ENCODE measurements around the gene ROR1.

The ROR1 gene

DNA sequence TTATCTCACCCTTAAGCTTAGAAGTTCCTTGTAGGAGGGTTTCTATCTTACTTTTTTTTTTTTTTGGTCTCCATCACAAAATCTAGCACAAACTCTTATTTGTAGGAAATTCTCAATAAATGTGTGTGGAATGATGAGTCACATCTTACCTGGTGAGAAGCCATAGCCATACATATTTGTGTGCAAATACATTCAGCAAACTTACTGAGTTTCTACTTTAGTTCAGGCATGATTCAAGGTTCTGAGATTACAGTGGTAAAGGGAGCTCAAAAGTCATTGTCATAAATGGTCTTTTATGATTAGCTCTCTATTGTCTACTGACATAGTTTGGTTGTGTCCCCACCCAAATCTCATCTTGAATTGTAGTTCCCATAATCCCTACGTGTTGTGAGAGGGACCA lies 236.5 kb downstream of the ROR1 start:
- H3K4me3 ChIP-seq (ENCODE audit: extremely low read depth, insufficient read depth, low read length, poor library complexity, severe bottlenecking), result no peak overlapping the region
- no peak overlapping the region for H3K27ac ChIP-seq (ENCODE audit: low read depth, low read length, severe bottlenecking)
- WGBS, 2 experiments (ENCODE audit: insufficient coverage in 2 of 2), result no CpG with 5 or more reads among the region's 1 CpG

DNA sequence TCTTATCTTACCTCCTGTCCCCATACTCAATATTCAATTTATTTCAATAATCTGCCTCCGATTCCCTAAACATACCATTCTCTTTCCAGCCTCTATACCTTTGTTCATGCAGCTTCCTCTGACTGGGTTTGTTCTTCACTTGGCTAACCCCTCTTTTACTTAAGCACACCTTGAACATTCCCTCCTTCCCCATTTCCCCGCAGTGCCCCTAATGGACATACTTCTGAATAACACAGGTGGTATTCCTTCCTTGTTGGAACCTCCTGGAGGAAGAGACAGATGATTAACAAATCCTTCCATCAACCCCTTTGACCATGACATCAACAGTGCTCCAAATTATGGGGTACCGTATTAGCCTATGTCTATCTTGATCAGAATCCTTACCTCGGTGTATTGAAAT lies 239.6 kb downstream of the ROR1 start:
- Histone ChIP-seq H3K9me3 (ENCODE audit: control insufficient read depth, low read length) (no peaks in the 10 kb centered on the region), H3K27ac (ENCODE audit: low read depth, low read length, severe bottlenecking) (no peak overlapping the region)
- 71 to 79% methylated on average over 2 to 4 of the region's 4 CpGs for WGBS, 2 experiments (ENCODE audit: insufficient coverage in 2 of 2)

More for the DNA sequence above, 236.5 kb downstream of the ROR1 start:
- no peaks in the 10 kb centered on the region for H3K9me3 ChIP-seq (ENCODE audit: control insufficient read depth, low read length)
- peaks cover 13% of the 10 kb centered on the region for H3K36me3 ChIP-seq (ENCODE audit: control insufficient read depth, insufficient read depth, low read length)
- H3K4me1 ChIP-seq (ENCODE audit: control insufficient read depth, insufficient read depth, low read length, poor library complexity, severe bottlenecking), result peaks cover 16% of the 10 kb centered on the region

DNA sequence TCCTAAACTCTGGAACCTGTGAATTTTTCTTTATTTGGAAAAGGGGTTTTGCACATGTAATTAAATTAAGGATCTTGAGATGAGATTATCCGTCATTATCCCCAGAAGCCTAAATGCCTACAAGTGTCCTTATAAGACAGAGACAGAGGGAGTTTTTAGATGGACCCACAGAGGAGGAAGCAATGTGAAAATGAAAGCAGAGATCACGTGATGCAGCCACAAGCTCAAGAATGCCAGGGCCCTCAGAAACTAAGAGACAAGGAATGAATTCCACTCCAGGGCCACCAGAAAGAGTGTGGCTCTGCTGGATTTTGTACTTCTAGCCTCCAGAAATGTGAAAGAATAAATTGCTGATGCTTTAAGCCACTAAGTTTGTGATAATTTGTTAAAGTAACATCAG lies 246.0 kb downstream of the ROR1 start:
- H3K4me1 ChIP-seq (ENCODE audit: control insufficient read depth, insufficient read depth, low read length, poor library complexity, severe bottlenecking), result peaks cover 6% of the 10 kb centered on the region
- 56 to 90% methylated on average over 1 to 2 of the region's 2 CpGs for WGBS, 2 experiments (ENCODE audit: insufficient coverage in 2 of 2)
- no peak overlapping the region for H3K4me3 ChIP-seq (ENCODE audit: extremely low read depth, insufficient read depth, low read length, poor library complexity, severe bottlenecking)
- peak overlapping the region; percentile 10 for H3K27ac ChIP-seq (ENCODE audit: low read depth, low read length, severe bottlenecking)
- no peaks in the 10 kb centered on the region for H3K9me3 ChIP-seq (ENCODE audit: control insufficient read depth, low read length)
- H3K36me3 ChIP-seq (ENCODE audit: control insufficient read depth, insufficient read depth, low read length), result peaks cover 9% of the 10 kb centered on the region

More for the DNA sequence above, 239.6 kb downstream of the ROR1 start:
- Histone ChIP-seq H3K4me1 (ENCODE audit: control insufficient read depth, insufficient read depth, low read length, poor library complexity, severe bottlenecking) (no peaks in the 10 kb centered on the region), H3K36me3 (ENCODE audit: control insufficient read depth, insufficient read depth, low read length) (peaks cover 21% of the 10 kb centered on the region), H3K4me3 (ENCODE audit: extremely low read depth, insufficient read depth, low read length, poor library complexity, severe bottlenecking) (no peak overlapping the region)

DNA sequence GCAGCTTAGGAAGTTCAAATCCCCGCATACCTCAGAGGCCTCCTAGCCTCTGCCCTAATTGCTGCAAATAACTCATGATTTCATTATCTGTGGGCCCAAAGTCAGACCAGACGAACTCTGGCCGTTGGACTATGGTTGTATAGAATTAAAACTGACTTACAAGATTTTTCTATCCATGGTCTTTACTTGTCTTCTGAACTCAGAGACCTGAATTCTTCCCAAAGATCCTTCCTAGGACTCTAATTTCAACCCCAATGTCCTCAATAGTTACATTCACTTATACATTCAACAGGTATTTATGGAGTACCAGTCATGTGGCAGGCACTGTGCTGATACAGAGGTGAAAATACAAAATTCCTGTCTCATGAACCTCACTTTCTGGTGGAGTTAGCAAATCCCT lies 247.2 kb downstream of the ROR1 start:
- Histone ChIP-seq H3K4me1 (ENCODE audit: control insufficient read depth, insufficient read depth, low read length, poor library complexity, severe bottlenecking) (peaks cover 6% of the 10 kb centered on the region), H3K27ac (ENCODE audit: low read depth, low read length, severe bottlenecking) (no peak overlapping the region), H3K36me3 (ENCODE audit: control insufficient read depth, insufficient read depth, low read length) (peaks cover 3% of the 10 kb centered on the region), H3K9me3 (ENCODE audit: control insufficient read depth, low read length) (no peaks in the 10 kb centered on the region), H3K4me3 (ENCODE audit: extremely low read depth, insufficient read depth, low read length, poor library complexity, severe bottlenecking) (no peak overlapping the region)
- no CpG with 5 or more reads among the region's 3 CpGs for WGBS, 2 experiments (ENCODE audit: insufficient coverage in 2 of 2)

DNA sequence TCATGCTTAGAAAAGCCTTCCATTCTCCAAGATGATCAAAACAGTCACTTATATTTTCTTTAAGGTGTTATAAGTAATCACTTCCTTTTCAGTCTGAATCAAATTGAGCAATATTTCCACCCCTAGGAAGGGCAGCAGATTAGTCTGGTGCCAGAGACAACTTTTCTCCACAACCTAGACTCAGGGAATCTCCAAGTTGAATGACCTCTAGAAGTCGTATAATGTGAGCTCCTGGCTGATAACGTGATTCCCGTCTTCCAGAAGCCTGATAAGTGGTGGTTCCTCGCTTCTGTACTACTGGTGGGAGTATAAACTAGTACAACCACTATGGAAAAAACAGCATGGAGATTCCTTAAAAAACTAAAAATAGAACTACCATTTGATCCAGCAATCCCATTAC lies 251.2 kb downstream of the ROR1 start:
- Histone ChIP-seq H3K4me3 (ENCODE audit: extremely low read depth, insufficient read depth, low read length, poor library complexity, severe bottlenecking) (no peak overlapping the region), H3K36me3 (ENCODE audit: control insufficient read depth, insufficient read depth, low read length) (no peaks in the 10 kb centered on the region), H3K9me3 (ENCODE audit: control insufficient read depth, low read length) (no peaks in the 10 kb centered on the region), H3K27ac (ENCODE audit: low read depth, low read length, severe bottlenecking) (no peak overlapping the region), H3K4me1 (ENCODE audit: control insufficient read depth, insufficient read depth, low read length, poor library complexity, severe bottlenecking) (peaks cover under 1% of the 10 kb centered on the region)
- WGBS, 2 experiments (ENCODE audit: insufficient coverage in 2 of 2), result 90% methylated on average over 2 of the region's 4 CpGs; no CpG with 5 or more reads in 1 of the 2 experiments

DNA sequence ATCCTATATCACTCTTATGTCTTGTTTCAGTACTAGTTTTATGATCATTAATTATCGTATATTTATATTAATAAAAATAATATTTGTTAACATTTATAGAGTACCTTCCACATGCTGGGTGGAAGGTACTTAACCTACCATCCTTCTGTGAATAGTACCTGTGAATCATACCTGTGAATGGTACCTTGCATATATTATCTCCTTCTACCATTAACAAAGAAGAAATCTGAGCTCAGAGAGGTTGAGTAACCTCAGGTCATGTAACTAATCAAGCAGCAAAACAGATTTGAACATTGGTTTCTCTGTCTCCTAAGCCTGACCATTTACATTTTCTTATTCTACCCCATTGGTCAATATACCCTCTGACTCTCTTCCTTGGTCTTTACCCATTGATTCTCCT lies 255.2 kb downstream of the ROR1 start:
- Histone ChIP-seq H3K4me3 (ENCODE audit: extremely low read depth, insufficient read depth, low read length, poor library complexity, severe bottlenecking) (no peak overlapping the region), H3K36me3 (ENCODE audit: control insufficient read depth, insufficient read depth, low read length) (no peaks in the 10 kb centered on the region), H3K4me1 (ENCODE audit: control insufficient read depth, insufficient read depth, low read length, poor library complexity, severe bottlenecking) (peaks cover 5% of the 10 kb centered on the region), H3K9me3 (ENCODE audit: control insufficient read depth, low read length) (no peaks in the 10 kb centered on the region), H3K27ac (ENCODE audit: low read depth, low read length, severe bottlenecking) (no peak overlapping the region)
- no CpG with 5 or more reads among the region's 1 CpG for WGBS, 2 experiments (ENCODE audit: insufficient coverage in 2 of 2)

DNA sequence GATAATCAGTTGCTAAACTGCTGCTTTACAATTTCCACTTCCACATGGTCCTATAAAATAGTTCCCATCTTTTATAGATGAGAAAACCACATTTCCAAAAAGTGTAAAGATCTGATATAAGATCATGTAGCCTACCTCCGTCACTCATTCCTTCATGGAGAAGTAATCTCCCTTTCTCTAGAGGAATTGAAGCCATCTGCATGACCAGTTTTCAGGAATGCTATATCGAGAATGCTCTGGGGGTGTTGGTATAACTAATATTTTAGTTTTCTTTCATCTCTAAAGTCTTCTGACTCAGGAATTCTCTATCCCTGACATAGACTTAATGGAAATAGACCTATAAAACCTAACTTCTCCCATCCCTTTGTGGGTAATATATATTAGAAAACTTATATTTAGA lies 256.6 kb downstream of the ROR1 start:
- H3K27ac ChIP-seq (ENCODE audit: low read depth, low read length, severe bottlenecking), result no peak overlapping the region
- no peaks in the 10 kb centered on the region for H3K9me3 ChIP-seq (ENCODE audit: control insufficient read depth, low read length)
- H3K4me3 ChIP-seq (ENCODE audit: extremely low read depth, insufficient read depth, low read length, poor library complexity, severe bottlenecking), result no peak overlapping the region
- no peaks in the 10 kb centered on the region for H3K36me3 ChIP-seq (ENCODE audit: control insufficient read depth, insufficient read depth, low read length)
- H3K4me1 ChIP-seq (ENCODE audit: control insufficient read depth, insufficient read depth, low read length, poor library complexity, severe bottlenecking), result peaks cover 5% of the 10 kb centered on the region
- WGBS, 2 experiments (ENCODE audit: insufficient coverage in 2 of 2), result no CpG with 5 or more reads among the region's 2 CpGs

DNA sequence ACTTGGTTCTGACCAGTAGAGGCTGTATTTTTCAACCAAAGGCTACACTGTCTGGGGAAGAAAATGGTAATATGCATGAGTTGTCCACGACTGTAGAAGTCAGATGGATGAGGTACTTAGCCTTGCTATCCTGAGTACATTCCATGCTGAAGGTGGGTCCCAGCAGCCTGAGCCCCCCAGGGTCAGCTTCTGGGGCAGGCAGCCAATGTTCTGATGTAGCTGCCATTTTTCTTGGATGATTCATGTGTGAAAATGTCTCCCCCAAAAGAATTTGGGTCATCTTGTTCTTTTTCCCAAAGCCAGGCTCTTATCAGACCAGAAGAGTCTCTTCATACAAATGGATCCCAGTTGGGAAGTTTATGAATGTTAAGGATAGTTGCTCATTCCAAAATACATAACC lies 257.4 kb downstream of the ROR1 start:
- 71 to 75% methylated on average over 1 of the region's 1 CpG for WGBS, 2 experiments (ENCODE audit: insufficient coverage in 2 of 2)
- H3K4me1 ChIP-seq (ENCODE audit: control insufficient read depth, insufficient read depth, low read length, poor library complexity, severe bottlenecking), result peaks cover 5% of the 10 kb centered on the region
- H3K27ac ChIP-seq (ENCODE audit: low read depth, low read length, severe bottlenecking), result no peak overlapping the region
- no peaks in the 10 kb centered on the region for H3K36me3 ChIP-seq (ENCODE audit: control insufficient read depth, insufficient read depth, low read length)
- H3K4me3 ChIP-seq (ENCODE audit: extremely low read depth, insufficient read depth, low read length, poor library complexity, severe bottlenecking), result no peak overlapping the region
- no peaks in the 10 kb centered on the region for H3K9me3 ChIP-seq (ENCODE audit: control insufficient read depth, low read length)

DNA sequence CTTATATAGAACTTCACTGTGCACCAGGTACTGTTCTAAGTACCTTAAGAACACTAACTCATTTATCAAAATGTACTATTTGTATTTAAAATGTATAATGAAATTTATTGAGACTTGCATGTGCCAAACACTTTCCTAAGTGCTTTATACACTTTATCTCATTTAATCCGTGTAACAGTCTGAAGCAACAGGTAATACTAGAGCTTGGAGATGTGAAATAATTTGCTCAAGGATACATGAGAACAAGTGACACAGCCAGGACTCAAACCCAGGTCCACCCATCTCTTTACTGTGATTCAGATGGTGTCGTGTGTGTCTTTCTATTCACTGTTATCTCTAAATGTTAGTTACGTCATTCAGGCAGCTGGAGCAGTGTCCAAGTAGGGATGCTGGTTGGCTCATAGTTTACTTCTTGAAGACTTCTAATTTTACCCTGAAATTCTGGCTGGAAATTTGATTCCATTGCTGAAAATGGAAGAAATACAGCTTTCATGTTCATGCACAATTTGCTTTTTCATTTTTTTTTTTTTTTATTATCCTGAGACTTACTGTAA lies 259.9 kb downstream of the ROR1 start:
- 100% methylated on average over 1 of the region's 3 CpGs; no CpG with 5 or more reads in 1 of the 2 experiments for WGBS, 2 experiments (ENCODE audit: insufficient coverage in 2 of 2)
- no peaks in the 10 kb centered on the region for H3K9me3 ChIP-seq (ENCODE audit: control insufficient read depth, low read length)

DNA sequence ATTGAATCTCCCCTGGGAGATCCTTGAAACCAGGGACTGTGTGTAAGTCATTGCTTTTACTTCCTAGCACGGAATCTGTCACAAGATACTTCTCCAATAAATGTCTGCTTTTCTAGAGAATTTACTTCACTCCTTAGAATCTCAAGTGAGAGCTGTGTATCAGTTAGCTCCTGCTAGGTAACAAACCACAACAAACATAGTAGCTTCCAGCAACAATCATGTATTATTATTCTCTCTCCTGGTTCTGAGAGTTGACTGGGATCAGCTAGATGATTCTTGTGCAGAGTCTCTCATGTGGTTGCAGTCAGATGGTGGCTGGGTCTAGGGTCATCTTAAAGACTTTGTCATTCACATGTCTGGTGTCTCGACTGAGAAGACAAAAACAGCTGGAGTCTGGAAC lies 262.7 kb downstream of the ROR1 start:
- Histone ChIP-seq H3K36me3 (ENCODE audit: control insufficient read depth, insufficient read depth, low read length) (no peaks in the 10 kb centered on the region), H3K9me3 (ENCODE audit: control insufficient read depth, low read length) (no peaks in the 10 kb centered on the region), H3K4me1 (ENCODE audit: control insufficient read depth, insufficient read depth, low read length, poor library complexity, severe bottlenecking) (peaks cover 21% of the 10 kb centered on the region), H3K27ac (ENCODE audit: low read depth, low read length, severe bottlenecking) (no peak overlapping the region), H3K4me3 (ENCODE audit: extremely low read depth, insufficient read depth, low read length, poor library complexity, severe bottlenecking) (no peak overlapping the region)
- WGBS, 2 experiments (ENCODE audit: insufficient coverage in 2 of 2), result 88 to 89% methylated on average over 1 of the region's 2 CpGs

More for the DNA sequence above, 259.9 kb downstream of the ROR1 start:
- H3K27ac ChIP-seq (ENCODE audit: low read depth, low read length, severe bottlenecking), result no peak overlapping the region
- H3K4me3 ChIP-seq (ENCODE audit: extremely low read depth, insufficient read depth, low read length, poor library complexity, severe bottlenecking), result no peak overlapping the region
- H3K36me3 ChIP-seq (ENCODE audit: control insufficient read depth, insufficient read depth, low read length), result no peaks in the 10 kb centered on the region
- peaks cover 17% of the 10 kb centered on the region for H3K4me1 ChIP-seq (ENCODE audit: control insufficient read depth, insufficient read depth, low read length, poor library complexity, severe bottlenecking)

DNA sequence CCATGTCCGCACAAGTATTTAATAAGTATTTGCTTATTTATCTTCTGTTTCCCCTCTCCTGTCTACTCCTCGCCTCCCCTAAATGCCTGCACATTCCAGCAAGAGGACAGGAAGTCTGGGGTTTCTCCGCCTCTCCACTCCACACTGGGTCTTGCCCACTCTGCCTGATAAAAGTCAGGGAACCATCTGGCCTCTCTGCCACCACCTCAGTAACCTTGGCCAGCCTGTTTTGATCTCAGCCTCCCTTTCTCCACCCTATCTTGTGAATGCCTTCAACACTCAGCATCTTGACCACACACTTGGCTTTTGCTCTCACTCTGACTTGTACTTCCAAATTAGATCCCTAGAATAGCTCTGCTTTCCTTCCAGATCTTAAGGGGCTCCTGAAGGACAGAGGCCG lies 264.3 kb downstream of the ROR1 start:
- Histone ChIP-seq H3K9me3 (ENCODE audit: control insufficient read depth, low read length) (no peaks in the 10 kb centered on the region), H3K27ac (ENCODE audit: low read depth, low read length, severe bottlenecking) (no peak overlapping the region), H3K36me3 (ENCODE audit: control insufficient read depth, insufficient read depth, low read length) (no peaks in the 10 kb centered on the region), H3K4me3 (ENCODE audit: extremely low read depth, insufficient read depth, low read length, poor library complexity, severe bottlenecking) (no peak overlapping the region), H3K4me1 (ENCODE audit: control insufficient read depth, insufficient read depth, low read length, poor library complexity, severe bottlenecking) (peaks cover 21% of the 10 kb centered on the region)
- WGBS, 2 experiments (ENCODE audit: insufficient coverage in 2 of 2), result 79 to 100% methylated on average over 2 to 3 of the region's 4 CpGs

Data from mesodermal cell (in vitro differentiated cells).